SK-N-SH (cell line): Measurements from ENCODE around the gene RBPJL. TPM values are rescaled to one million over a fixed set of nuclear protein-coding genes. Genes with fewer than 3 reads are reported as not detected.

Source experiments
- CTCF ChIA-PET: fragments of 300-600, 350-600 bp; formaldehyde crosslinking; extraction: SDS; loops from one replicate; lab custom pipeline; 2021; lab: Yijun Ruan, JAX
- POLR2A ChIA-PET: fragments of 350-600 bp; sonication (Branson Sonifier 250); formaldehyde crosslinking; extraction: SDS; loops from one replicate; lab custom pipeline; 2020; ENCODE audit warnings: antibody characterized with exemption, inconsistent platforms; lab: Yijun Ruan, JAX
- DNase-seq: peaks from one replicate; pipeline ENCODE4 v3.0.0; 2012
- H2AFZ ChIP-seq: fragments of 200-600 bp; sonication (generic); 2 replicates; pipeline ENCODE4 v1.8.1; 2016; ENCODE audit warnings: antibody characterized with exemption, mild to moderate bottlenecking, low read depth
- H3F3A ChIP-seq: fragments of 200-600 bp; sonication (generic); replicated peaks from 2 replicates; pipeline ENCODE3; 2016; ENCODE audit warnings: antibody characterized with exemption, mild to moderate bottlenecking; ENCODE audit not compliant: insufficient read depth
- H3K27ac ChIP-seq, 2 experiments: fragments of 200-500 bp in 1 of 2; fragments of 200-600 bp in 1 of 2; sonication (Bioruptor generic) in 1 of 2; sonication (generic), shearing (Covaris generic) in 1 of 2; 2 replicates each; pipeline versions ENCODE4 v1.5.1 to v1.6.1; 2014 to 2016; ENCODE audit warnings: low read depth in 2 of 2, inconsistent platforms in 1 of 2, low read length in 1 of 2, mild to moderate bottlenecking in 1 of 2, mixed read lengths in 1 of 2
- H3K27me3 ChIP-seq: fragments of 200-600 bp; sonication (generic), shearing (Covaris generic); 2 replicates; pipeline ENCODE4 v1.6.1; 2016; ENCODE audit warnings: mixed run types; ENCODE audit not compliant: insufficient read depth
- H3K36me3 ChIP-seq, 2 experiments: fragments of 200-500 bp in 1 of 2; fragments of 200-600 bp in 1 of 2; sonication (Bioruptor generic) in 1 of 2; sonication (generic) in 1 of 2; replicated peaks in 1 of 2; 2 replicates each; pipeline versions ENCODE3 to v1.5.1; 2014 to 2016; ENCODE audit warnings: low read length in 1 of 2, mild to moderate bottlenecking in 1 of 2; ENCODE audit not compliant: insufficient read depth in 2 of 2, control insufficient read depth in 1 of 2
- H3K4me1 ChIP-seq, 2 experiments: fragments of 200-500 bp in 1 of 2; fragments of 200-600 bp in 1 of 2; sonication (Bioruptor generic) in 1 of 2; sonication (generic), shearing (Covaris generic) in 1 of 2; 2 replicates each; pipeline versions ENCODE4 v1.5.1 to v1.6.1; 2014 to 2016; ENCODE audit warnings: low read depth in 1 of 2, low read length in 1 of 2, mixed run types in 1 of 2; ENCODE audit not compliant: insufficient read depth in 2 of 2, control insufficient read depth in 1 of 2
- H3K4me2 ChIP-seq: fragments of 200-600 bp; sonication (generic), shearing (Covaris generic); 2 replicates; pipeline ENCODE4 v1.6.1; 2017; ENCODE audit warnings: mixed run types
- H3K4me3 ChIP-seq, 2 experiments: fragments of 200-500 bp in 1 of 2; fragments of 200-600 bp in 1 of 2; sonication (Bioruptor generic) in 1 of 2; sonication (generic), shearing (Covaris generic) in 1 of 2; 2 replicates each; pipeline versions ENCODE4 v1.5.1 to v1.8.1; 2014 to 2016; ENCODE audit warnings: low read depth in 2 of 2, inconsistent platforms in 1 of 2, low read length in 1 of 2, mild to moderate bottlenecking in 1 of 2, mixed read lengths in 1 of 2, moderate library complexity in 1 of 2
- H3K79me2 ChIP-seq: fragments of 200-600 bp; sonication (generic); 2 replicates; pipeline ENCODE4 v1.8.1; 2017; ENCODE audit warnings: mild to moderate bottlenecking; ENCODE audit not compliant: insufficient read depth
- H3K9ac ChIP-seq: fragments of 200-600 bp; sonication (generic); 2 replicates; pipeline ENCODE4 v1.6.1; 2017; ENCODE audit warnings: mixed run types
- H3K9me2 ChIP-seq: fragments of 200-600 bp; sonication (generic); 2 replicates; pipeline ENCODE4 v1.6.1; 2017; ENCODE audit warnings: mixed run types
- H3K9me3 ChIP-seq: fragments of 200-600 bp; sonication (generic); 2 replicates; pipeline ENCODE4 v1.6.1; 2017; ENCODE audit warnings: mixed run types, mild to moderate bottlenecking, moderate library complexity
- H4K20me1 ChIP-seq: fragments of 200-600 bp; sonication (generic); 2 replicates; pipeline ENCODE4 v1.6.1; 2017; ENCODE audit warnings: mild to moderate bottlenecking, mixed run types; ENCODE audit not compliant: insufficient read depth
- CHD2 ChIP-seq: fragments of 150-350 bp; IDR thresholded peaks from 2 replicates; pipeline ENCODE4 v1.6.1; 2018; ENCODE audit warnings: low read length; ENCODE audit not compliant: partially characterized antibody
- ELF1 ChIP-seq: IDR thresholded peaks from 2 replicates; pipeline ENCODE4 v1.4.0; 2012
- EP300 ChIP-seq, 2 experiments: IDR thresholded peaks; 2 replicates each; pipeline versions ENCODE4 v1.4.0 to v1.6.1; 2012; ENCODE audit warnings: borderline replicate concordance in 1 of 2, low read depth in 1 of 2, low read length in 1 of 2
- FOXJ3 ChIP-seq: sonication (generic); formaldehyde crosslinking; IDR thresholded peaks from 2 replicates; pipeline ENCODE4 v1.5.1; 2020; ENCODE audit warnings: mild to moderate bottlenecking, missing genetic modification reagents
- IRF3 ChIP-seq: fragments of 150-350 bp; IDR thresholded peaks from 2 replicates; pipeline ENCODE4 v1.6.1; 2016; ENCODE audit warnings: mild to moderate bottlenecking, low read depth, low read length
- RXRA ChIP-seq: IDR thresholded peaks from 2 replicates; pipeline ENCODE4 v1.4.0; 2012; ENCODE audit warnings: low read depth, mild to moderate bottlenecking, borderline replicate concordance
- WGBS: methylation state at CpG from one replicate; pipeline ENCODE4 v1.1.6; 2017; ENCODE audit warnings: low lambda C conversion rate; 5-methylcytosine and 5-hydroxymethylcytosine counted together
- polyA plus RNA-seq, 3 experiments: library from polyadenylated mRNA; depleted of rRNA; stranded (reverse); fragments of >200 nt; gene quantifications; 2 replicates each; pipeline ENCODE4 v1.2.3, GENCODE V29; 2012
- TF ChIP-seq, protein P1 (sequence below): IDR thresholded peaks from 2 replicates; pipeline ENCODE4 v1.4.0; 2012; ENCODE audit warnings: low read depth, borderline replicate concordance
- TF ChIP-seq, protein P2 (sequence below): fragments of 200-600 bp; sonication (generic); IDR thresholded peaks from 2 replicates; pipeline ENCODE4 v1.6.1; 2017; ENCODE audit warnings: antibody characterized with exemption, mild to moderate bottlenecking, moderate library complexity

The RBPJL gene
- polyA plus RNA-seq, 1 of the 3 experiments (the other 2 are of a cell fraction): not detected

GRCh38 chr20:45339084-45339483 lies 32.4 kb downstream of the RBPJL start:
- Histone ChIP-seq H3K36me3 (peaks cover 7 to 14% of the 10 kb centered on the region in 2 experiments), H3K9me2 (no peaks in the 10 kb centered on the region), H3K27me3 (no peaks in the 10 kb centered on the region), H3K4me2 (no peak overlapping the region), H3F3A (peaks cover 27% of the 10 kb centered on the region), H3K4me1 (peaks cover 57 to 62% of the 10 kb centered on the region in 2 experiments), H3K9me3 (no peaks in the 10 kb centered on the region), H2AFZ (no peak overlapping the region), H4K20me1 (peaks cover 11% of the 10 kb centered on the region; the same call in 1 of the 2 replicates), H3K79me2 (peaks cover 78% of the 10 kb centered on the region), H3K4me3 (no peak overlapping the region), H3K9ac (no peak overlapping the region), H3K27ac (peak overlapping the region; percentile 84 to 88; a peak in 3 of 4 replicates)
- CTCF ChIA-PET: interaction anchor here (1.0 to 1.8 kb wide), 4 partner anchors 14 to 35 kb away, joined by 3 to 4 read pairs (median 4); no protein-coding TSS in a partner anchor
- POLR2A ChIA-PET: no interaction called here
- no peak for DNase-seq
- TF ChIP-seq, protein P1, sequence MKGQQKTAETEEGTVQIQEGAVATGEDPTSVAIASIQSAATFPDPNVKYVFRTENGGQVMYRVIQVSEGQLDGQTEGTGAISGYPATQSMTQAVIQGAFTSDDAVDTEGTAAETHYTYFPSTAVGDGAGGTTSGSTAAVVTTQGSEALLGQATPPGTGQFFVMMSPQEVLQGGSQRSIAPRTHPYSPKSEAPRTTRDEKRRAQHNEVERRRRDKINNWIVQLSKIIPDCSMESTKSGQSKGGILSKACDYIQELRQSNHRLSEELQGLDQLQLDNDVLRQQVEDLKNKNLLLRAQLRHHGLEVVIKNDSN: no peak
- TF ChIP-seq, protein P2, sequence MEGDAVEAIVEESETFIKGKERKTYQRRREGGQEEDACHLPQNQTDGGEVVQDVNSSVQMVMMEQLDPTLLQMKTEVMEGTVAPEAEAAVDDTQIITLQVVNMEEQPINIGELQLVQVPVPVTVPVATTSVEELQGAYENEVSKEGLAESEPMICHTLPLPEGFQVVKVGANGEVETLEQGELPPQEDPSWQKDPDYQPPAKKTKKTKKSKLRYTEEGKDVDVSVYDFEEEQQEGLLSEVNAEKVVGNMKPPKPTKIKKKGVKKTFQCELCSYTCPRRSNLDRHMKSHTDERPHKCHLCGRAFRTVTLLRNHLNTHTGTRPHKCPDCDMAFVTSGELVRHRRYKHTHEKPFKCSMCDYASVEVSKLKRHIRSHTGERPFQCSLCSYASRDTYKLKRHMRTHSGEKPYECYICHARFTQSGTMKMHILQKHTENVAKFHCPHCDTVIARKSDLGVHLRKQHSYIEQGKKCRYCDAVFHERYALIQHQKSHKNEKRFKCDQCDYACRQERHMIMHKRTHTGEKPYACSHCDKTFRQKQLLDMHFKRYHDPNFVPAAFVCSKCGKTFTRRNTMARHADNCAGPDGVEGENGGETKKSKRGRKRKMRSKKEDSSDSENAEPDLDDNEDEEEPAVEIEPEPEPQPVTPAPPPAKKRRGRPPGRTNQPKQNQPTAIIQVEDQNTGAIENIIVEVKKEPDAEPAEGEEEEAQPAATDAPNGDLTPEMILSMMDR: no peak
- TF ChIP-seq IRF3: no peak
- WGBS: 95% methylated on average over 6 of the region's 6 CpGs

- POLR2A ChIA-PET: no interaction called here
These were observed 33.2 kb downstream of the RBPJL start for GRCh38 chr20:45339799-45340198.

More at GRCh38 chr20:45339799-45340198, 33.2 kb downstream of the RBPJL start:
- H2AFZ ChIP-seq: no peak overlapping the region
- H3K4me3 ChIP-seq: no peak overlapping the region
- H3K4me1 ChIP-seq: peaks cover 64 to 66% of the 10 kb centered on the region in 2 experiments
- CTCF ChIA-PET: interaction anchor here (0.7 to 1.7 kb wide), 3 partner anchors 13 to 20 kb away, joined by 3 to 4 read pairs (median 4); no protein-coding TSS in a partner anchor
- peaks cover 82% of the 10 kb centered on the region for H3K79me2 ChIP-seq
- no peak for DNase-seq
- no peaks in the 10 kb centered on the region for H3K27me3 ChIP-seq
- TF ChIP-seq EP300 (IDR thresholded peaks at IDR 0.05; ENCODE audit: borderline replicate concordance in 1 of 2, low read depth in 1 of 2, low read length in 1 of 2): no peak
- TF ChIP-seq ELF1: no peak
- TF ChIP-seq CHD2: no peak
- TF ChIP-seq FOXJ3 (CRISPR knock-in tag): no peak
- no peak for TF ChIP-seq RXRA
- no peaks in the 10 kb centered on the region for H3K9me2 ChIP-seq
- H3K27ac ChIP-seq: no peak overlapping the region
- no peaks in the 10 kb centered on the region for H3K9me3 ChIP-seq
- peaks cover 11% of the 10 kb centered on the region; the same call in 1 of the 2 replicates for H4K20me1 ChIP-seq
- no peak overlapping the region for H3K4me2 ChIP-seq
- H3K36me3 ChIP-seq: peaks cover 7 to 12% of the 10 kb centered on the region in 2 experiments
- H3F3A ChIP-seq: peaks cover 32% of the 10 kb centered on the region
- 93% methylated on average over 2 of the region's 2 CpGs for WGBS
- no peak overlapping the region for H3K9ac ChIP-seq
